Transverse colon (tissue), 4 donors: ENCODE results near the gene ZNF141.

Experiments
- POLR2AphosphoS5 ChIP-seq, 3 donors: sonication (generic); formaldehyde crosslinking; IDR thresholded peaks; one replicate each; pipeline ENCODE4 v1.6.1; 2016; ENCODE audit warnings: antibody characterized with exemption in 3 of 3
- TF ChIP-seq, protein P1 (sequence below), 5 experiments: fragments of 200-600 bp in 3 of 5; fragments of 450-650 bp in 2 of 5; sonication (generic) in 3 of 5; IDR thresholded peaks; 1 replicate in 2 of 5; 2 replicates in 3 of 5; pipeline ENCODE4 v1.5.1; 2016 to 2017; ENCODE audit warnings: antibody characterized with exemption in 5 of 5, inconsistent platforms in 3 of 5, mild to moderate bottlenecking in 2 of 5, moderate library complexity in 1 of 5

DNA sequence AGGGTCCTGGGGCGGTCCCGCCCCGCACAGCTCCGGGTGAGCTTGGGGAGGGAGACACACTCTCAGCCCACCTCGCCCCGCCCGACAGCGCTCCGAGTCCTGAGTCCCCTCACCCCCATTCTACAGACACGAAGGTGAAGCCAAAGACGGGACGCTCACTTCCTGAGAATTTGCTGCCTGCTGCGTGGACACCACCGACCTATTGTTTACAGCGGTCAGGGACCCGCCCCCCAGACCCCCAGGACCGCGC is 796 bp upstream of the ZNF141 start:
- TF ChIP-seq, protein P1, sequence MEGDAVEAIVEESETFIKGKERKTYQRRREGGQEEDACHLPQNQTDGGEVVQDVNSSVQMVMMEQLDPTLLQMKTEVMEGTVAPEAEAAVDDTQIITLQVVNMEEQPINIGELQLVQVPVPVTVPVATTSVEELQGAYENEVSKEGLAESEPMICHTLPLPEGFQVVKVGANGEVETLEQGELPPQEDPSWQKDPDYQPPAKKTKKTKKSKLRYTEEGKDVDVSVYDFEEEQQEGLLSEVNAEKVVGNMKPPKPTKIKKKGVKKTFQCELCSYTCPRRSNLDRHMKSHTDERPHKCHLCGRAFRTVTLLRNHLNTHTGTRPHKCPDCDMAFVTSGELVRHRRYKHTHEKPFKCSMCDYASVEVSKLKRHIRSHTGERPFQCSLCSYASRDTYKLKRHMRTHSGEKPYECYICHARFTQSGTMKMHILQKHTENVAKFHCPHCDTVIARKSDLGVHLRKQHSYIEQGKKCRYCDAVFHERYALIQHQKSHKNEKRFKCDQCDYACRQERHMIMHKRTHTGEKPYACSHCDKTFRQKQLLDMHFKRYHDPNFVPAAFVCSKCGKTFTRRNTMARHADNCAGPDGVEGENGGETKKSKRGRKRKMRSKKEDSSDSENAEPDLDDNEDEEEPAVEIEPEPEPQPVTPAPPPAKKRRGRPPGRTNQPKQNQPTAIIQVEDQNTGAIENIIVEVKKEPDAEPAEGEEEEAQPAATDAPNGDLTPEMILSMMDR (IDR thresholded peaks at IDR 0.05) = no peak
- TF ChIP-seq POLR2AphosphoS5 (IDR thresholded peaks at IDR 0.05) = no peak
